Measurements from ENCODE around the gene ARMC9. TPM values are rescaled to one million over a fixed set of nuclear protein-coding genes. Genes with fewer than 3 reads are reported as not detected.
A peak's percentile ranks its signal among the peaks of the same experiment; 100 is the strongest.

The ARMC9 gene
- total RNA-seq, 4 donors from 2014 or later, result 11.5 to 59.5 (median 14.4) TPM

- in situ Hi-C loops (cut with MboI; ENCODE audit: low pct_ligation_motif_present in 1 of 4, low pct_unique_long_range_greater_than_20kb in 1 of 4, low sequenced_read_pairs in 3 of 4), result loop anchor here in 2 of 4 donors (5.0 to 25.0 kb wide), 2 partner anchors 174 kb away; no protein-coding TSS in a partner anchor
Observed at GRCh38 chr2:231238689-231239088, 40.3 kb downstream of the ARMC9 start.

GRCh38 chr2:231239751-231240150 is 41.3 kb downstream of the ARMC9 start:
- TF ChIP-seq CTCF (IDR thresholded peaks at IDR 0.05) (no peak), POLR2AphosphoS5 (IDR thresholded peaks at IDR 0.05) (no peak), POLR2A (IDR thresholded peaks at IDR 0.05) (no peak), EP300 (IDR thresholded peaks at IDR 0.05; ENCODE audit: low read depth) (no peak)
- DNase-seq, result no peak
- no peak overlapping the region for H3K27ac ChIP-seq
- no peaks in the 10 kb centered on the region for H3K27me3 ChIP-seq
- H3K36me3 ChIP-seq, result no peaks in the 10 kb centered on the region
- peaks cover 0 to 34% (median 13%) of the 10 kb centered on the region in 4 donors for H3K4me1 ChIP-seq
- no peak overlapping the region for H3K4me3 ChIP-seq
- H3K9me3 ChIP-seq, result no peaks in the 10 kb centered on the region
- intact Hi-C loops (cut with DNase I; ENCODE audit: low total_unique reads) (no loop called here), in situ Hi-C loops (cut with MboI; ENCODE audit: low pct_ligation_motif_present in 1 of 4, low pct_unique_long_range_greater_than_20kb in 1 of 4, low sequenced_read_pairs in 3 of 4) (loop anchor here in 2 of 4 donors (5.0 to 25.0 kb wide), 2 partner anchors 173 kb away; no protein-coding TSS in a partner anchor)
- 93% methylated on average over 10 of the region's 10 CpGs; no CpG with 5 or more reads in 1 of the 2 donors for WGBS, 2 donors (ENCODE audit: low coverage in 1 of 2)

More at GRCh38 chr2:231238689-231239088, 40.3 kb downstream of the ARMC9 start:
- TF ChIP-seq EP300 (IDR thresholded peaks at IDR 0.05; ENCODE audit: low read depth) (no peak), POLR2AphosphoS5 (IDR thresholded peaks at IDR 0.05) (no peak), CTCF (IDR thresholded peaks at IDR 0.05) (no peak), POLR2A (IDR thresholded peaks at IDR 0.05) (no peak)
- intact Hi-C loops (cut with DNase I; ENCODE audit: low total_unique reads), result no loop called here
- DNase-seq, result no peak
- Histone ChIP-seq H3K4me1 (peaks cover 0 to 24% (median 6%) of the 10 kb centered on the region in 4 donors), H3K9me3 (no peaks in the 10 kb centered on the region), H3K4me3 (no peak overlapping the region), H3K27me3 (no peaks in the 10 kb centered on the region), H3K36me3 (no peaks in the 10 kb centered on the region), H3K27ac (no peak overlapping the region)
- 94 to 100% methylated on average over 1 to 3 of the region's 3 CpGs for WGBS, 2 donors (ENCODE audit: low coverage in 1 of 2)

GRCh38 chr2:231241755-231242507 is 43.5 kb downstream of the ARMC9 start:
- in situ Hi-C loops (cut with MboI; ENCODE audit: low pct_ligation_motif_present in 1 of 4, low pct_unique_long_range_greater_than_20kb in 1 of 4, low sequenced_read_pairs in 3 of 4) (loop anchor here in 1 of 4 donors (25.0 kb wide), 1 partner anchor 170 kb away; no protein-coding TSS in a partner anchor), intact Hi-C loops (cut with DNase I; ENCODE audit: low total_unique reads) (no loop called here)
- H3K27ac ChIP-seq, result peak overlapping the region; percentile 70 to 87 (median 84)
- H3K9me3 ChIP-seq, result no peaks in the 10 kb centered on the region
- TF ChIP-seq POLR2AphosphoS5 (IDR thresholded peaks at IDR 0.05), result no peak
- no peak for TF ChIP-seq CTCF (IDR thresholded peaks at IDR 0.05)
- no peak for TF ChIP-seq EP300 (IDR thresholded peaks at IDR 0.05; ENCODE audit: low read depth)
- no peak for TF ChIP-seq POLR2A (IDR thresholded peaks at IDR 0.05)
- 57 to 73% methylated on average over 6 to 7 of the region's 7 CpGs for WGBS, 2 donors (ENCODE audit: low coverage in 1 of 2)
- peaks cover 8 to 51% (median 26%) of the 10 kb centered on the region in 4 donors for H3K4me1 ChIP-seq
- no peaks in the 10 kb centered on the region for H3K36me3 ChIP-seq
- no peak for DNase-seq
- H3K4me3 ChIP-seq, result no peak overlapping the region
- H3K27me3 ChIP-seq, result no peaks in the 10 kb centered on the region

- no peak overlapping the region for H3K4me3 ChIP-seq
- peak; percentile 41 for DNase-seq
- peak overlapping the region; percentile 70 to 87 (median 84) for H3K27ac ChIP-seq
- peaks cover 8 to 51% (median 26%) of the 10 kb centered on the region in 4 donors for H3K4me1 ChIP-seq
- no peaks in the 10 kb centered on the region for H3K27me3 ChIP-seq
- in situ Hi-C loops (cut with MboI; ENCODE audit: low pct_ligation_motif_present in 1 of 4, low pct_unique_long_range_greater_than_20kb in 1 of 4, low sequenced_read_pairs in 3 of 4) (loop anchor here in 1 of 4 donors (25.0 kb wide), 1 partner anchor 168 kb away; no protein-coding TSS in a partner anchor), intact Hi-C loops (cut with DNase I; ENCODE audit: low total_unique reads) (no loop called here)
- TF ChIP-seq POLR2AphosphoS5 (IDR thresholded peaks at IDR 0.05) (no peak), POLR2A (IDR thresholded peaks at IDR 0.05) (no peak), EP300 (IDR thresholded peaks at IDR 0.05; ENCODE audit: low read depth) (no peak), CTCF (IDR thresholded peaks at IDR 0.05) (no peak)
- 44 to 57% methylated on average over 2 to 7 of the region's 7 CpGs for WGBS, 2 donors (ENCODE audit: low coverage in 1 of 2)
- no peaks in the 10 kb centered on the region for H3K9me3 ChIP-seq
- H3K36me3 ChIP-seq, result no peaks in the 10 kb centered on the region
Observed at GRCh38 chr2:231243866-231244265, 45.4 kb downstream of the ARMC9 start.
